Measurements from ENCODE around the gene CAMKK2. TPM values are rescaled to one million over a fixed set of nuclear protein-coding genes. Genes with fewer than 3 reads are reported as not detected.

The CAMKK2 gene
- total RNA-seq, 1 experiment from 2014 or later: 24.7 TPM

- no peaks in the 10 kb centered on the region for H3K9me3 Mint-ChIP-seq
- Histone ChIP-seq H4K8ac (replicated peaks; ENCODE audit: insufficient read length, low read depth, low read length) (no peak overlapping the region), H3K4me1 (ENCODE audit: insufficient read depth, low read length) (no peaks in the 10 kb centered on the region), H3T11ph (ENCODE audit: low read length) (no peak overlapping the region), H3K27ac (ENCODE audit: insufficient read length, low read depth, low read length) (no peak overlapping the region), H2AFZ (ENCODE audit: low read length) (no peak overlapping the region), H3K79me1 (ENCODE audit: insufficient read depth, low read depth, low read length, poor library complexity, severe bottlenecking) (no peaks in the 10 kb centered on the region), H3K9me3 (ENCODE audit: control insufficient read depth, low read depth, low read length) (no peaks in the 10 kb centered on the region), H4K20me1 (ENCODE audit: control insufficient read depth, insufficient read depth, insufficient read length) (no peaks in the 10 kb centered on the region), H4K5ac (ENCODE audit: insufficient read length, low read depth, low read length) (no peak overlapping the region), H3K14ac (ENCODE audit: insufficient read depth, low read length) (no peak overlapping the region), H2BK120ac (ENCODE audit: low read depth, low read length, poor library complexity, severe bottlenecking) (no peak overlapping the region), H4K91ac (ENCODE audit: insufficient read length, low read depth, low read length) (no peak overlapping the region), H2BK12ac (ENCODE audit: insufficient read length, low read depth, low read length) (no peak overlapping the region), H2BK20ac (ENCODE audit: low read depth, low read length, poor library complexity, severe bottlenecking) (no peak overlapping the region), H3K4ac (ENCODE audit: low read depth, low read length) (no peak overlapping the region), H3K23ac (ENCODE audit: insufficient read length, low read depth, low read length) (no peak overlapping the region), H2BK5ac (ENCODE audit: insufficient read length, low read length) (no peak overlapping the region), H3K23me2 (ENCODE audit: insufficient read length, low read depth, low read length, poor library complexity, severe bottlenecking) (no peaks in the 10 kb centered on the region), H3K27me3 (ENCODE audit: insufficient read depth, low read length) (no peaks in the 10 kb centered on the region), H3K4me2 (ENCODE audit: insufficient read depth, insufficient read length, low read length) (no peak overlapping the region), H3K18ac (ENCODE audit: insufficient read length, low read depth, low read length) (no peak overlapping the region), H3K56ac (ENCODE audit: insufficient read length, low read depth, low read length) (no peak overlapping the region), H3K79me2 (ENCODE audit: insufficient read depth, low read length) (peaks cover 2% of the 10 kb centered on the region; the same call in 1 of the 2 replicates), H2BK15ac (ENCODE audit: low read depth, low read length) (no peak overlapping the region), H2AK5ac (ENCODE audit: insufficient read length, low read length) (no peak overlapping the region), H3K9ac (ENCODE audit: extremely low read depth, insufficient read length, low read length) (no peak overlapping the region)
- no peak for DNase-seq
- H3K27me3 Mint-ChIP-seq (ENCODE audit: low read depth): no peaks in the 10 kb centered on the region
- H3K36me3 Mint-ChIP-seq (ENCODE audit: insufficient read depth in 1 of 3, low read depth in 3 of 3): peaks cover 15 to 50% (median 40%) of the 10 kb centered on the region in 3 experiments; a peak in 6 of 7 replicates
- no peak overlapping the region for H3K27ac Mint-ChIP-seq
- no peak overlapping the region for H3K4me3 Mint-ChIP-seq
- TF ChIP-seq, protein P1, sequence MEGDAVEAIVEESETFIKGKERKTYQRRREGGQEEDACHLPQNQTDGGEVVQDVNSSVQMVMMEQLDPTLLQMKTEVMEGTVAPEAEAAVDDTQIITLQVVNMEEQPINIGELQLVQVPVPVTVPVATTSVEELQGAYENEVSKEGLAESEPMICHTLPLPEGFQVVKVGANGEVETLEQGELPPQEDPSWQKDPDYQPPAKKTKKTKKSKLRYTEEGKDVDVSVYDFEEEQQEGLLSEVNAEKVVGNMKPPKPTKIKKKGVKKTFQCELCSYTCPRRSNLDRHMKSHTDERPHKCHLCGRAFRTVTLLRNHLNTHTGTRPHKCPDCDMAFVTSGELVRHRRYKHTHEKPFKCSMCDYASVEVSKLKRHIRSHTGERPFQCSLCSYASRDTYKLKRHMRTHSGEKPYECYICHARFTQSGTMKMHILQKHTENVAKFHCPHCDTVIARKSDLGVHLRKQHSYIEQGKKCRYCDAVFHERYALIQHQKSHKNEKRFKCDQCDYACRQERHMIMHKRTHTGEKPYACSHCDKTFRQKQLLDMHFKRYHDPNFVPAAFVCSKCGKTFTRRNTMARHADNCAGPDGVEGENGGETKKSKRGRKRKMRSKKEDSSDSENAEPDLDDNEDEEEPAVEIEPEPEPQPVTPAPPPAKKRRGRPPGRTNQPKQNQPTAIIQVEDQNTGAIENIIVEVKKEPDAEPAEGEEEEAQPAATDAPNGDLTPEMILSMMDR (conservative IDR thresholded peaks at IDR 0.05): no peak
- no CpG with 5 or more reads among the region's 11 CpGs for WGBS (ENCODE audit: extremely low coverage, insufficient read length, low lambda C conversion rate)
- peaks cover 5 to 6% of the 10 kb centered on the region in 2 experiments for H3K4me1 Mint-ChIP-seq
These were observed 21.6 kb upstream of the CAMKK2 start for GRCh38 chr12:121318121-121318520.
